ENCODE data around the gene CPA4. TPM values are rescaled to one million over a fixed set of nuclear protein-coding genes. Genes with fewer than 3 reads are reported as not detected.
A peak's percentile ranks its signal among the peaks of the same experiment; 100 is the strongest.

The CPA4 gene
- total RNA-seq, 2 donors from 2014 or later: 0.23 TPM; not detected in 1

GRCh38 chr7:130322615-130323014 lies 29.7 kb downstream of the CPA4 start:
- DNase-seq (ENCODE audit: low spot score): peak; percentile 9
- Histone ChIP-seq H3K36me3 (no peaks in the 10 kb centered on the region), H3K4me1 (replicated peaks) (no peaks in the 10 kb centered on the region), H3K27me3 (replicated peaks; ENCODE audit: insufficient read depth) (no peaks in the 10 kb centered on the region), H3K27ac (no peak overlapping the region), H3K4me3 (no peak overlapping the region), H3K9me3 (no peaks in the 10 kb centered on the region)
- TF ChIP-seq POLR2AphosphoS5 (IDR thresholded peaks at IDR 0.05) (no peak), CTCF (IDR thresholded peaks at IDR 0.05) (no peak), POLR2A (IDR thresholded peaks at IDR 0.05) (no peak)
- 70% methylated on average over 7 of the region's 7 CpGs for WGBS
- intact Hi-C loops (cut with DNase I): no loop called here

- Histone ChIP-seq H3K27ac (no peak overlapping the region), H3K36me3 (no peaks in the 10 kb centered on the region), H3K9me3 (no peaks in the 10 kb centered on the region), H3K27me3 (replicated peaks; ENCODE audit: insufficient read depth) (no peaks in the 10 kb centered on the region), H3K4me3 (no peak overlapping the region), H3K4me1 (replicated peaks) (no peaks in the 10 kb centered on the region)
- intact Hi-C loops (cut with DNase I): no loop called here
- TF ChIP-seq POLR2A (IDR thresholded peaks at IDR 0.05) (no peak), POLR2AphosphoS5 (IDR thresholded peaks at IDR 0.05) (no peak), CTCF (IDR thresholded peaks at IDR 0.05) (no peak)
- WGBS: 90% methylated on average over 10 of the region's 10 CpGs
- no peak for DNase-seq (ENCODE audit: low spot score)
Measured at GRCh38 chr7:130324306-130324943, 31.5 kb downstream of the CPA4 start.

- H3K4me3 ChIP-seq: no peak overlapping the region
- 25% methylated on average over 3 of the region's 3 CpGs for WGBS
- no peak for DNase-seq (ENCODE audit: low spot score)
- H3K4me1 ChIP-seq (replicated peaks): no peaks in the 10 kb centered on the region
- no peaks in the 10 kb centered on the region for H3K36me3 ChIP-seq
- no peak overlapping the region for H3K27ac ChIP-seq
- TF ChIP-seq POLR2AphosphoS5 (IDR thresholded peaks at IDR 0.05) (no peak), CTCF (IDR thresholded peaks at IDR 0.05) (no peak), POLR2A (IDR thresholded peaks at IDR 0.05) (no peak)
- no peaks in the 10 kb centered on the region for H3K9me3 ChIP-seq
- H3K27me3 ChIP-seq (replicated peaks; ENCODE audit: insufficient read depth): no peaks in the 10 kb centered on the region
- intact Hi-C loops (cut with DNase I): no loop called here
Measured at GRCh38 chr7:130329681-130330080, 36.7 kb downstream of the CPA4 start.

- H3K4me3 ChIP-seq: no peak overlapping the region
- whole genome bisulfite sequencing: 96% methylated on average over 4 of the region's 4 CpGs
Measured at GRCh38 chr7:130332259-130333053, 39.5 kb downstream of the CPA4 start.

More at GRCh38 chr7:130332259-130333053, 39.5 kb downstream of the CPA4 start:
- Histone ChIP-seq H3K4me1 (replicated peaks) (no peaks in the 10 kb centered on the region), H3K9me3 (no peaks in the 10 kb centered on the region), H3K36me3 (no peaks in the 10 kb centered on the region), H3K27me3 (replicated peaks; ENCODE audit: insufficient read depth) (no peaks in the 10 kb centered on the region), H3K27ac (no peak overlapping the region)
- no peak for TF ChIP-seq POLR2AphosphoS5 (IDR thresholded peaks at IDR 0.05)
- no peak for TF ChIP-seq CTCF (IDR thresholded peaks at IDR 0.05)
- no peak for TF ChIP-seq POLR2A (IDR thresholded peaks at IDR 0.05)
- DNase-seq (ENCODE audit: low spot score): peak; percentile 16
- intact Hi-C loops (cut with DNase I): no loop called here
